Tibial nerve (tissue), 3 donors: Measurements from ENCODE around the gene TJP2.

Experiments
- POLR2A ChIP-seq, 2 donors: fragments of 450-650 bp; IDR thresholded peaks; one replicate each; pipeline ENCODE4 v1.6.1; 2017; ENCODE audit warnings: antibody characterized with exemption in 2 of 2, mild to moderate bottlenecking in 2 of 2, moderate library complexity in 2 of 2
- TF ChIP-seq, protein P1 (sequence below), 5 experiments: fragments of 200-600 bp in 3 of 5; fragments of 450-650 bp in 2 of 5; sonication (generic) in 3 of 5; IDR thresholded peaks; one replicate each; pipeline ENCODE4 v1.5.1; 2016 to 2019; ENCODE audit warnings: antibody characterized with exemption in 5 of 5, mild to moderate bottlenecking in 3 of 5, moderate library complexity in 2 of 5

- no peak for TF ChIP-seq POLR2A (IDR thresholded peaks at IDR 0.05)
- TF ChIP-seq, protein P1, sequence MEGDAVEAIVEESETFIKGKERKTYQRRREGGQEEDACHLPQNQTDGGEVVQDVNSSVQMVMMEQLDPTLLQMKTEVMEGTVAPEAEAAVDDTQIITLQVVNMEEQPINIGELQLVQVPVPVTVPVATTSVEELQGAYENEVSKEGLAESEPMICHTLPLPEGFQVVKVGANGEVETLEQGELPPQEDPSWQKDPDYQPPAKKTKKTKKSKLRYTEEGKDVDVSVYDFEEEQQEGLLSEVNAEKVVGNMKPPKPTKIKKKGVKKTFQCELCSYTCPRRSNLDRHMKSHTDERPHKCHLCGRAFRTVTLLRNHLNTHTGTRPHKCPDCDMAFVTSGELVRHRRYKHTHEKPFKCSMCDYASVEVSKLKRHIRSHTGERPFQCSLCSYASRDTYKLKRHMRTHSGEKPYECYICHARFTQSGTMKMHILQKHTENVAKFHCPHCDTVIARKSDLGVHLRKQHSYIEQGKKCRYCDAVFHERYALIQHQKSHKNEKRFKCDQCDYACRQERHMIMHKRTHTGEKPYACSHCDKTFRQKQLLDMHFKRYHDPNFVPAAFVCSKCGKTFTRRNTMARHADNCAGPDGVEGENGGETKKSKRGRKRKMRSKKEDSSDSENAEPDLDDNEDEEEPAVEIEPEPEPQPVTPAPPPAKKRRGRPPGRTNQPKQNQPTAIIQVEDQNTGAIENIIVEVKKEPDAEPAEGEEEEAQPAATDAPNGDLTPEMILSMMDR (IDR thresholded peaks at IDR 0.05): no peak
Observed at GRCh38 chr9:69250681-69251080, 76.6 kb downstream of the TJP2 start.
